Measurements from ENCODE around the gene TPRG1L.

TPRG1L gene

GRCh38 chr1:3603571-3604467, 21.0 kb upstream of the TPRG1L start:
- Histone ChIP-seq H3K79me2 (ENCODE audit: insufficient read depth, low read length) (no peaks in the 10 kb centered on the region), H3F3A (ENCODE audit: insufficient read depth, low read length) (no peaks in the 10 kb centered on the region), H3K9me2 (ENCODE audit: low read depth, low read length) (no peaks in the 10 kb centered on the region), H3K27me3 (ENCODE audit: insufficient read depth, low read length) (peaks cover 8% of the 10 kb centered on the region; the same call in 1 of the 2 replicates), H3K9ac (ENCODE audit: low read length) (no peak overlapping the region), H4K20me1 (ENCODE audit: insufficient read depth, low read length) (no peaks in the 10 kb centered on the region), H3K4me2 (ENCODE audit: low read length) (no peak overlapping the region), H2AFZ (ENCODE audit: low read length) (no peak overlapping the region), H3K9me3 (ENCODE audit: low read length) (no peaks in the 10 kb centered on the region), H3K4me3 (ENCODE audit: low read depth, low read length, poor library complexity, severe bottlenecking) (no peak overlapping the region), H3K27ac (ENCODE audit: low read depth, low read length, poor library complexity, severe bottlenecking) (no peak overlapping the region), H3K4me1 (ENCODE audit: insufficient read depth, low read length, severe bottlenecking) (no peaks in the 10 kb centered on the region), H3K36me3 (ENCODE audit: insufficient read depth, low read length) (no peaks in the 10 kb centered on the region)
- TF ChIP-seq EZH2 (IDR thresholded peaks at IDR 0.05; ENCODE audit: borderline replicate concordance, low read length) (no peak), CTCF (IDR thresholded peaks at IDR 0.05; ENCODE audit: low read length) (no peak)

GRCh38 chr1:3604468-3604974, 20.3 kb upstream of the TPRG1L start:
- H3K79me2 ChIP-seq (ENCODE audit: insufficient read depth, low read length) = no peaks in the 10 kb centered on the region
- no peak overlapping the region for H2AFZ ChIP-seq (ENCODE audit: low read length)
- no peaks in the 10 kb centered on the region for H3K36me3 ChIP-seq (ENCODE audit: insufficient read depth, low read length)
- H3K4me1 ChIP-seq (ENCODE audit: insufficient read depth, low read length, severe bottlenecking) = no peaks in the 10 kb centered on the region
- H3K9me2 ChIP-seq (ENCODE audit: low read depth, low read length) = no peaks in the 10 kb centered on the region
- no peak overlapping the region for H3K27ac ChIP-seq (ENCODE audit: low read depth, low read length, poor library complexity, severe bottlenecking)
- no peak overlapping the region for H3K4me2 ChIP-seq (ENCODE audit: low read length)
- peaks cover 8% of the 10 kb centered on the region; the same call in 1 of the 2 replicates for H3K27me3 ChIP-seq (ENCODE audit: insufficient read depth, low read length)
- H3F3A ChIP-seq (ENCODE audit: insufficient read depth, low read length) = no peaks in the 10 kb centered on the region
- H4K20me1 ChIP-seq (ENCODE audit: insufficient read depth, low read length) = no peaks in the 10 kb centered on the region
- no peak overlapping the region for H3K4me3 ChIP-seq (ENCODE audit: low read depth, low read length, poor library complexity, severe bottlenecking)
- TF ChIP-seq EZH2 (IDR thresholded peaks at IDR 0.05; ENCODE audit: borderline replicate concordance, low read length) (no peak), CTCF (IDR thresholded peaks at IDR 0.05; ENCODE audit: low read length) (no peak)
- H3K9ac ChIP-seq (ENCODE audit: low read length) = no peak overlapping the region
- no peaks in the 10 kb centered on the region for H3K9me3 ChIP-seq (ENCODE audit: low read length)

- Histone ChIP-seq H3K4me1 (ENCODE audit: insufficient read depth, low read length, severe bottlenecking) (no peaks in the 10 kb centered on the region), H3K79me2 (ENCODE audit: insufficient read depth, low read length) (no peaks in the 10 kb centered on the region), H3K4me2 (ENCODE audit: low read length) (no peak overlapping the region)
Observed at GRCh38 chr1:3604997-3605823, 19.6 kb upstream of the TPRG1L start.

More at GRCh38 chr1:3604997-3605823, 19.6 kb upstream of the TPRG1L start:
- Histone ChIP-seq H3K27me3 (ENCODE audit: insufficient read depth, low read length) (peaks cover 8% of the 10 kb centered on the region; the same call in 1 of the 2 replicates), H3K4me3 (ENCODE audit: low read depth, low read length, poor library complexity, severe bottlenecking) (no peak overlapping the region), H3F3A (ENCODE audit: insufficient read depth, low read length) (no peaks in the 10 kb centered on the region), H3K27ac (ENCODE audit: low read depth, low read length, poor library complexity, severe bottlenecking) (no peak overlapping the region), H3K9ac (ENCODE audit: low read length) (no peak overlapping the region), H2AFZ (ENCODE audit: low read length) (no peak overlapping the region), H3K9me2 (ENCODE audit: low read depth, low read length) (no peaks in the 10 kb centered on the region), H4K20me1 (ENCODE audit: insufficient read depth, low read length) (no peaks in the 10 kb centered on the region), H3K9me3 (ENCODE audit: low read length) (no peaks in the 10 kb centered on the region), H3K36me3 (ENCODE audit: insufficient read depth, low read length) (no peaks in the 10 kb centered on the region)
- TF ChIP-seq CTCF (IDR thresholded peaks at IDR 0.05; ENCODE audit: low read length) (no peak), EZH2 (IDR thresholded peaks at IDR 0.05; ENCODE audit: borderline replicate concordance, low read length) (no peak)

All from OCI-LY1 (cell line).